ENCODE data around the gene PNPO.

Gene PNPO

DNA sequence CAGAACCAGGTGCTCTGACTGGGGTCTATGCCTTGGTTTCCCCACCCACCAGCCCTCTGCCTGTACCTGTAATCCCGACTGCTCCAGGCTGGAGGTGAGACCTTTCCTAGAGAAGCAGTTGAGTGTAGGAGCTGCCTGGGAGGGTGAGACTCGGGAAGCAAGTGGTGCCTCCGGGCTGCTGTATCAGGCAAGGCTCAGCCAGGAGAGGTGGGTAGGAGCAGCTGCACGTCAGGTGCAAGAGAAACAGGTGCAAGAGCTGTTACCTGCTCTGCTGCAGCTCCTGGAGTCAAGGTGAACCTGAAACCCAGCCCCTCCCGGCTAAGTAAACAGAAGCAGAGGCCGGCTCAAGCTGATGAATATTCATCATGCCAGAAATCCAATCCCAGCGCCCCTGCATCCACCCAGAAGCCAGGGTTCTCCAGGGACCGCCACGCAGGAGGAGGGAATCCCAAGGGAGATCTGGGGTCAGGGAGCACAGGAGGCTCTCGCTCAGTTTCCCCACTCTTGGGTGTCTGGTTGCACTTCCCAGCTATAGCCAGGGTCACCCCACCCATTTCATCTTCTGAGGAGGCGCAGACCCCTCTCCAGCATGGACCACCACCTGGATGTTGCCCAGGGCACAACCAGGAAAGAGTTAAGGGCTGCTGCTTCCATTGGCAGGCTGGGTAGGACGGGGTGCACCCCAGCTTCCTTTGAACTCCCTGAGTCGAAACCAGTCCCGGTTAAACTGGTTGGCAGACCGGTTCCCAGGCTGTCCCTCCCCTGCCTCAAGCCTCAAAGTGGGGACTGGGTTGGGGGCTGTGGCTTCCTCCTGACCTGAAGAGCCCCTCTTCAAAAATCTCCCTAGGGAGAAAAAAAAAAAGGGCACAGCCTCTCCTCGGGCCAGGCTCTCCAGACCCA lies 16.5 kb downstream of the PNPO start, which contains the start of gene PRR15L:
Gene PRR15L (minus strand): TSS at position 293 of the 900 bp plus-strand sequence. CDS start 4,649 bp downstream, outside the sequence.
- Histone ChIP-seq H3K36me3 (ENCODE audit: control insufficient read depth in 2 of 2, insufficient read depth in 2 of 2, low read length in 2 of 2) (peaks cover 12 to 13% of the 10 kb centered on the region in 2 donors), H3K4me1 (ENCODE audit: control insufficient read depth in 2 of 2, insufficient read depth in 2 of 2, low read length in 2 of 2) (peaks cover 29 to 45% of the 10 kb centered on the region in 2 donors), H3K27ac (ENCODE audit: low read depth in 2 of 2, low read length in 2 of 2) (peak within 1 kb of the TSS; percentile 96 to 99), H3K4me3 (ENCODE audit: low read length in 2 of 2) (peak within 1 kb of the TSS; percentile 94 to 97), H3K9me3 (ENCODE audit: control insufficient read depth in 2 of 2, low read length in 2 of 2) (no peaks in the 10 kb centered on the region), H3K27me3 (ENCODE audit: control insufficient read depth in 2 of 2, insufficient read depth in 2 of 2, low read length in 2 of 2) (no peaks in the 10 kb centered on the region), H3K9ac (ENCODE audit: low read depth in 1 of 2, low read length in 2 of 2) (peak within 1 kb of the TSS; percentile 95 to 99)

- Histone ChIP-seq H3K4me1 (ENCODE audit: control insufficient read depth in 2 of 2, insufficient read depth in 2 of 2, low read length in 2 of 2) (peaks cover 31 to 56% of the 10 kb centered on the region in 2 donors), H3K9me3 (ENCODE audit: control insufficient read depth in 2 of 2, low read length in 2 of 2) (no peaks in the 10 kb centered on the region), H3K4me3 (ENCODE audit: low read length in 2 of 2) (peak overlapping the region; percentile 94 to 97), H3K36me3 (ENCODE audit: control insufficient read depth in 2 of 2, insufficient read depth in 2 of 2, low read length in 2 of 2) (peaks cover 3 to 4% of the 10 kb centered on the region in 2 donors), H3K9ac (ENCODE audit: low read depth in 1 of 2, low read length in 2 of 2) (peak overlapping the region; percentile 14 to 99), H3K27ac (ENCODE audit: low read depth in 2 of 2, low read length in 2 of 2) (peak overlapping the region; percentile 96 to 99), H3K27me3 (ENCODE audit: control insufficient read depth in 2 of 2, insufficient read depth in 2 of 2, low read length in 2 of 2) (no peaks in the 10 kb centered on the region)
Observed at GRCh38 chr17:47959825-47960655, 18.7 kb downstream of the PNPO start.

- peaks cover 33 to 67% of the 10 kb centered on the region in 2 donors for H3K4me1 ChIP-seq (ENCODE audit: control insufficient read depth in 2 of 2, insufficient read depth in 2 of 2, low read length in 2 of 2)
- no peaks in the 10 kb centered on the region for H3K36me3 ChIP-seq (ENCODE audit: control insufficient read depth in 2 of 2, insufficient read depth in 2 of 2, low read length in 2 of 2)
- no peaks in the 10 kb centered on the region for H3K27me3 ChIP-seq (ENCODE audit: control insufficient read depth in 2 of 2, insufficient read depth in 2 of 2, low read length in 2 of 2)
- peak overlapping the region; percentile 96 to 99 for H3K27ac ChIP-seq (ENCODE audit: low read depth in 2 of 2, low read length in 2 of 2)
- H3K4me3 ChIP-seq (ENCODE audit: low read length in 2 of 2), result no peak overlapping the region
- no peak overlapping the region for H3K9ac ChIP-seq (ENCODE audit: low read depth in 1 of 2, low read length in 2 of 2)
- H3K9me3 ChIP-seq (ENCODE audit: control insufficient read depth in 2 of 2, low read length in 2 of 2), result no peaks in the 10 kb centered on the region
Observed at GRCh38 chr17:47961406-47961805, 20.0 kb downstream of the PNPO start.

- no peak overlapping the region for H3K27ac ChIP-seq (ENCODE audit: low read depth in 2 of 2, low read length in 2 of 2)
- H3K9me3 ChIP-seq (ENCODE audit: control insufficient read depth in 2 of 2, low read length in 2 of 2), result no peaks in the 10 kb centered on the region
- H3K36me3 ChIP-seq (ENCODE audit: control insufficient read depth in 2 of 2, insufficient read depth in 2 of 2, low read length in 2 of 2), result no peaks in the 10 kb centered on the region
- H3K27me3 ChIP-seq (ENCODE audit: control insufficient read depth in 2 of 2, insufficient read depth in 2 of 2, low read length in 2 of 2), result no peaks in the 10 kb centered on the region
- H3K4me1 ChIP-seq (ENCODE audit: control insufficient read depth in 2 of 2, insufficient read depth in 2 of 2, low read length in 2 of 2), result peaks cover 40 to 78% of the 10 kb centered on the region in 2 donors
- H3K4me3 ChIP-seq (ENCODE audit: low read length in 2 of 2), result no peak overlapping the region
- no peak overlapping the region for H3K9ac ChIP-seq (ENCODE audit: low read depth in 1 of 2, low read length in 2 of 2)
Observed at GRCh38 chr17:47962901-47963300, 21.5 kb downstream of the PNPO start.

- no peaks in the 10 kb centered on the region for H3K36me3 ChIP-seq (ENCODE audit: control insufficient read depth in 2 of 2, insufficient read depth in 2 of 2, low read length in 2 of 2)
- H3K4me3 ChIP-seq (ENCODE audit: low read length in 2 of 2), result no peak overlapping the region
- no peaks in the 10 kb centered on the region for H3K9me3 ChIP-seq (ENCODE audit: control insufficient read depth in 2 of 2, low read length in 2 of 2)
- H3K27me3 ChIP-seq (ENCODE audit: control insufficient read depth in 2 of 2, insufficient read depth in 2 of 2, low read length in 2 of 2), result no peaks in the 10 kb centered on the region
- H3K4me1 ChIP-seq (ENCODE audit: control insufficient read depth in 2 of 2, insufficient read depth in 2 of 2, low read length in 2 of 2), result peaks cover 31 to 70% of the 10 kb centered on the region in 2 donors
- peak overlapping the region; percentile 75 to 82 for H3K27ac ChIP-seq (ENCODE audit: low read depth in 2 of 2, low read length in 2 of 2)
- H3K9ac ChIP-seq (ENCODE audit: low read depth in 1 of 2, low read length in 2 of 2), result no peak overlapping the region
Observed at GRCh38 chr17:47964856-47965255, 23.5 kb downstream of the PNPO start.

DNA sequence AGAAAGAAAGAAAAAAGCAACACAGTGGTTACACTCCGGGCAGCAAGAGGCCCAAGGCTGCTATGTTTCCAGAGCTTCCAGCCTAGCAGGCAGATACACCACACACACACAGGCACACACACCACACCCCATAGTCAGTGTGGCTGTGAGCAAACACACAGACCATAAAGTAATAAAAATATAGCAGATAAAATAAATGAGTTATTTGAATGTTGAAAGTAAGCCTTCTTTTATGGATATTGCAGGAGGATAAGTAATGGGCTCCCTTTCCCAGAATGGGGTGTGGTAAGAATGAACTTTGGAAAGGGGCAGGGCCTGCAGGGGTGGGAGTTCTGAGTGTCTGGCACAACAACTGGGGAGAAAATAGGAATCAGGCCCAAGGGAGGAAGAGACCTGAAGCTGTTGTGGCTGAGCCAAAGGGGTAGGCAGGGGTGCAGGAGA lies 24.7 kb downstream of the PNPO start:
- Histone ChIP-seq H3K27me3 (ENCODE audit: control insufficient read depth in 2 of 2, insufficient read depth in 2 of 2, low read length in 2 of 2) (no peaks in the 10 kb centered on the region), H3K4me3 (ENCODE audit: low read length in 2 of 2) (peak overlapping the region; percentile 32 to 57), H3K36me3 (ENCODE audit: control insufficient read depth in 2 of 2, insufficient read depth in 2 of 2, low read length in 2 of 2) (peaks cover 0 to 1% of the 10 kb centered on the region in 2 donors), H3K27ac (ENCODE audit: low read depth in 2 of 2, low read length in 2 of 2) (peak overlapping the region; percentile 89 to 91), H3K4me1 (ENCODE audit: control insufficient read depth in 2 of 2, insufficient read depth in 2 of 2, low read length in 2 of 2) (peaks cover 33 to 67% of the 10 kb centered on the region in 2 donors), H3K9me3 (ENCODE audit: control insufficient read depth in 2 of 2, low read length in 2 of 2) (no peaks in the 10 kb centered on the region), H3K9ac (ENCODE audit: low read depth in 1 of 2, low read length in 2 of 2) (peak overlapping the region; percentile 58 to 73)

- Histone ChIP-seq H3K36me3 (ENCODE audit: control insufficient read depth in 2 of 2, insufficient read depth in 2 of 2, low read length in 2 of 2) (peaks cover 0 to 3% of the 10 kb centered on the region in 2 donors), H3K9me3 (ENCODE audit: control insufficient read depth in 2 of 2, low read length in 2 of 2) (no peaks in the 10 kb centered on the region), H3K4me1 (ENCODE audit: control insufficient read depth in 2 of 2, insufficient read depth in 2 of 2, low read length in 2 of 2) (peaks cover 38 to 57% of the 10 kb centered on the region in 2 donors), H3K4me3 (ENCODE audit: low read length in 2 of 2) (peak overlapping the region in 1 of 2 donors; percentile 0), H3K27me3 (ENCODE audit: control insufficient read depth in 2 of 2, insufficient read depth in 2 of 2, low read length in 2 of 2) (no peaks in the 10 kb centered on the region), H3K27ac (ENCODE audit: low read depth in 2 of 2, low read length in 2 of 2) (peak overlapping the region; percentile 89 to 91), H3K9ac (ENCODE audit: low read depth in 1 of 2, low read length in 2 of 2) (peak overlapping the region; percentile 17 to 73)
Observed at GRCh38 chr17:47967607-47968252, 26.4 kb downstream of the PNPO start.

GRCh38 chr17:47968836-47969235 lies 27.5 kb downstream of the PNPO start:
- H3K9me3 ChIP-seq (ENCODE audit: control insufficient read depth in 2 of 2, low read length in 2 of 2), result no peaks in the 10 kb centered on the region
- peaks cover 8 to 9% of the 10 kb centered on the region in 2 donors for H3K36me3 ChIP-seq (ENCODE audit: control insufficient read depth in 2 of 2, insufficient read depth in 2 of 2, low read length in 2 of 2)
- H3K9ac ChIP-seq (ENCODE audit: low read depth in 1 of 2, low read length in 2 of 2), result no peak overlapping the region
- no peak overlapping the region for H3K27ac ChIP-seq (ENCODE audit: low read depth in 2 of 2, low read length in 2 of 2)
- no peak overlapping the region for H3K4me3 ChIP-seq (ENCODE audit: low read length in 2 of 2)
- no peaks in the 10 kb centered on the region for H3K27me3 ChIP-seq (ENCODE audit: control insufficient read depth in 2 of 2, insufficient read depth in 2 of 2, low read length in 2 of 2)
- H3K4me1 ChIP-seq (ENCODE audit: control insufficient read depth in 2 of 2, insufficient read depth in 2 of 2, low read length in 2 of 2), result peaks cover 34 to 54% of the 10 kb centered on the region in 2 donors

DNA sequence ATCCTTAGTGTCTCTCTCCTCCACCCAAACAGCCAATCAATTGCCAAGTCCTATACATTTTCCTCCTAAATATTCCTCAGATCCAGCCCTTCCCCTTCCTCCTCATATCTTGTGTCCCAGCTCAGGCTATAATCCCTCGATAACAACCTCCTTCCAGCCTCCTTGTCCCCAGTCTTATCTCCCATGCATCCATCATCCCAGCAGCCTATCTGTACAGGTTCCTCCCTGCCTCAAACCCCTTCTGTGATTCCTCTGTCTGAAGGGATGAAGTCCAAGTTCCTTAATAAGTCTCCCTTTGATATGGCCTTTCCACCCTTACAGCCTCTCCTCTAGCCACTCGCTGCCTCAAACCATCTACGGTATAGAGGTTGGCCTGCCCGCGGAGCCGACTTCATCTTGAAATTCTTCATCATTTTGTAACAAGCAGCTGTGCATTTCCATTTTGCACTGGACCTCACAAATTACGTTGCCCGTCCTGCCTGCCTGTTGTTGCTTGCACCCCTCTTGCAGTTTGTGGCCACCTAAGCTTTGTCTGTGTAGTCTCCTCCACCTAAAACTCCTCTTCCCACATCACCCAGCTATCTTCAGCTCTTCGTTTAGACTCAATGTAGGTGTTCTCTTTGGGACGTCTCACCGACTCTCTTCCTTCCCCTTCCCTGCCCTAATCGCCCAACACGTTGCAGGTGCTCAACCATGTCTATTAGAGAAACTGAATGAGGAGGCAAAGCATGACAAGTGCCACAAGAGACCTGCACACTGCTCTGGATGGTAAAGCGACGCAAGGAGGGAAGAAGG lies 28.8 kb downstream of the PNPO start:
- no peaks in the 10 kb centered on the region for H3K27me3 ChIP-seq (ENCODE audit: control insufficient read depth in 2 of 2, insufficient read depth in 2 of 2, low read length in 2 of 2)
- H3K4me3 ChIP-seq (ENCODE audit: low read length in 2 of 2), result peak overlapping the region; percentile 58 to 76
- no peaks in the 10 kb centered on the region for H3K9me3 ChIP-seq (ENCODE audit: control insufficient read depth in 2 of 2, low read length in 2 of 2)
- H3K4me1 ChIP-seq (ENCODE audit: control insufficient read depth in 2 of 2, insufficient read depth in 2 of 2, low read length in 2 of 2), result peaks cover 31 to 43% of the 10 kb centered on the region in 2 donors
- H3K36me3 ChIP-seq (ENCODE audit: control insufficient read depth in 2 of 2, insufficient read depth in 2 of 2, low read length in 2 of 2), result peaks cover 14 to 21% of the 10 kb centered on the region in 2 donors
- peak overlapping the region; percentile 7 to 66 for H3K27ac ChIP-seq (ENCODE audit: low read depth in 2 of 2, low read length in 2 of 2)
- H3K9ac ChIP-seq (ENCODE audit: low read depth in 1 of 2, low read length in 2 of 2), result peak overlapping the region; percentile 35 to 38
